Fibroblast of peridontal ligament (primary cell): ENCODE measurements around the gene EVX1.

ENCODE experiments used
- DNase-seq: peaks from one replicate; pipeline ENCODE4 v3.0.0-alpha.2; 2010; ENCODE audit errors: extremely low read depth

EVX1 gene

GRCh38 chr7:27242555-27243339 is at the start of gene EVX1:
EVX1 (plus strand) TSS chr7:27242802; CDS start chr7:27243031, 229 bp downstream.
- no peak for DNase-seq

- DNase-seq = no peak
Measured at GRCh38 chr7:27193335-27194001, 49.1 kb upstream of the EVX1 start.

- DNase-seq = no peak
Measured at GRCh38 chr7:27194002-27194352, 48.6 kb upstream of the EVX1 start.

GRCh38 chr7:27194686-27195379 is 47.8 kb upstream of the EVX1 start:
- no peak for DNase-seq

GRCh38 chr7:27196287-27196767 is 46.3 kb upstream of the EVX1 start:
- DNase-seq = peak; percentile 83

- DNase-seq = no peak
Measured at GRCh38 chr7:27197137-27198042, 45.2 kb upstream of the EVX1 start.

GRCh38 chr7:27198138-27198841 is 44.3 kb upstream of the EVX1 start:
- no peak for DNase-seq

GRCh38 chr7:27198871-27199801 is 43.5 kb upstream of the EVX1 start:
- DNase-seq = no peak

GRCh38 chr7:27199849-27200760 is 42.5 kb upstream of the EVX1 start, which contains the start of gene HOXA13:
HOXA13 (minus strand) TSS chr7:27200091; CDS start chr7:27200077, 14 bp downstream.
- DNase-seq = no peak

- DNase-seq = no peak
Measured at GRCh38 chr7:27200761-27201579, 41.6 kb upstream of the EVX1 start.

GRCh38 chr7:27201580-27202017 is 41.0 kb upstream of the EVX1 start:
- no peak for DNase-seq

- no peak for DNase-seq
Measured at GRCh38 chr7:27202018-27202861, 40.4 kb upstream of the EVX1 start.

- no peak for DNase-seq
Measured at GRCh38 chr7:27202862-27203134, 39.8 kb upstream of the EVX1 start.

- DNase-seq = no peak
Measured at GRCh38 chr7:27203365-27203953, 39.1 kb upstream of the EVX1 start.

GRCh38 chr7:27203964-27204594 is 38.5 kb upstream of the EVX1 start:
- DNase-seq = no peak

GRCh38 chr7:27204851-27205322 is 37.7 kb upstream of the EVX1 start:
- DNase-seq = no peak
